Measurements from ENCODE around the gene CSKMT.
"Not testable (repeated sequence)": the region's sequence is repeated elsewhere in the genome, so short reads cannot be mapped to it uniquely, and the experiment has no call there.

Gene CSKMT

DNA sequence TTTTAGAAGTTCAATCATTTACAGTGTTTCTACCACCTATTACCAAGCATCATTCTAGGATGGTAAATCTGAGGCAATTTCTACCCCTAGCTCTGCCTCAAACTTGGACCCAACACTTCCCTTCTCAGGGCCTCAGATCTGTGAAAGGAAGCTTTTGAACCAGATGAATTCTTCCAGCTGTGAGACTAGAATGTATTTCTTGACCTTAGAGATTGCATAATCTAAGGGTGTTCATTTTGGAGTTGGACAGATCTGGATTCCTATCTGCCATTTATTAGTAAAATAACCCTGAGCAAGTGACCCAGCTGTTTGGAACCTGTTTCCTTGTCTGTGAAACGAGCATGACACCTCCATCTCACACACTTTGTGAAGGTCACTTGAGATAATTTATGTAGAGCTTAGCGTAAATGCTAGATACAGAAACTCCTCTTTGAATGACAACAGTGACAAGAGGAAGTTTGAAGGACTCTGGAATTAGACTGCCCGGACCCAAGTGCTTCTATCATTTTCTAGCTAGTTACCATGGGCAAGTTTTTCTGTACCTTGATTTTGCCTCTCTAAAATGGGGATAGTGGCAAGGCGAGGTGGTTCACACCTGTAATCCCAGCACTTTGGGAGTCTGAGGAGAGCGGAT, 8.2 kb upstream of the CSKMT start:
- DNase-seq, result no peak

DNA sequence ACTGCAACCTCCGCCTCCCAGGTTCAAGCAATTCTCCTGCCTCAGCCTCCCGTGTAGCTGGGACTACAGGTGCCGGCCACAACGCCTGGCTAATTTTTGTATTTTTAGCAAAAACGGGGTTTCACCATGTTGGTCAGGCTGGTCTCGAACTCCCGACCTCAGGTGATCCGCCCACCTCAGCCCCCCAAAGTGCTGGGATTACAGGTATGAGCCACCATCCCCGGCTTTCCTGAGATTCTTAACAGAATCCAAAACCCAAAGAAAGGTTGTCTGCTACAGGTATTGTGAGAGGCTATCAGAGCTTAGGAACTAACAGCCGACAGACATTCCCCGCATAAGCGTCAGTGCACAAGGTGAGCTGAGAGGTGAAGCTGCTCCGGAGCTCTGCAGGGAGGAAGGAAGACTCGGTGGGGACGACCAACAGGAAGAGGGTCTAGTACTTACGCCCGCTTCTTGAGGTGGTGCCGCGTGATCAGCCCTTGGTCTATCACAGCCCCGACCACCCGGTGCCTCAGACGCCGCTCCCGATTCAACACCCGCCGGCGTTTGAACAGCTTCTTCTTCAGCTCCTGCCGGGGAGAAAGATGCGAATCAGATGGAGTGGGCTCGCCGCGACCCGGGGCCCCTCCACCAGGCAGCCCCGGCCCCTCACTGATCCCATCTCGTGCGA, 572 bp upstream of the CSKMT start:
- no peak for DNase-seq

DNA sequence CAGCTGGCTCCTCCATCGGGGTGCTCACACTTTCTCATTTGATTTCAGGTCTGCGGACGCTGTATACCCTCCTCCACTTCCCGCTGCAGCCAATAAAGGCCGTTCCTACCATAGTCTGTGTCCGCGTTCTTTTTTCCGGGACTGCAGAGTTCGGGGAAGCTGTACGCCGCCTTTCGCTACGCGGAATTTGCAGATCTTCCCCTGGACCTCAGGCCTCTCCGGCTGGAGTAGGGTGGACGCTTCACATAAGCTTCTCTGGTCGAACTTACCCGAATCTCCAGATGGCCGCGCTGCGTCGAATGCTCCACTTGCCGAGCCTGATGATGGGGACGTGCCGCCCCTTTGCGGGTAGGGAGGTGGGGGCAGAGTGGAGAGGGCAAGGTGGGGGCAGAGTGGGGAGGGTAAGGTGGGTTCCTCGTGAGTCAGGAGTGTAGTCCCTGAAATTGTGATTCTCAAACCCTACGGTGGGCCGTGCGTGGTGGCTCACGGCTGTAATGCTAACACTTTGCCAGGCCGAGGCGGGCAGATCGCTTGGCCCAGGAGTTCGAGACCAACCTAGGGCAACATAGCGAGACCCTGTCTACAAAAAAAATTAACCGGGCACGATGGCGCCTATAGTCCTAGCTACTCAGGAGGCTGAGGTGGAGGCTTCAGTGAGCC, 617 bp downstream of the CSKMT start:
- DNase-seq, result no peak

DNA sequence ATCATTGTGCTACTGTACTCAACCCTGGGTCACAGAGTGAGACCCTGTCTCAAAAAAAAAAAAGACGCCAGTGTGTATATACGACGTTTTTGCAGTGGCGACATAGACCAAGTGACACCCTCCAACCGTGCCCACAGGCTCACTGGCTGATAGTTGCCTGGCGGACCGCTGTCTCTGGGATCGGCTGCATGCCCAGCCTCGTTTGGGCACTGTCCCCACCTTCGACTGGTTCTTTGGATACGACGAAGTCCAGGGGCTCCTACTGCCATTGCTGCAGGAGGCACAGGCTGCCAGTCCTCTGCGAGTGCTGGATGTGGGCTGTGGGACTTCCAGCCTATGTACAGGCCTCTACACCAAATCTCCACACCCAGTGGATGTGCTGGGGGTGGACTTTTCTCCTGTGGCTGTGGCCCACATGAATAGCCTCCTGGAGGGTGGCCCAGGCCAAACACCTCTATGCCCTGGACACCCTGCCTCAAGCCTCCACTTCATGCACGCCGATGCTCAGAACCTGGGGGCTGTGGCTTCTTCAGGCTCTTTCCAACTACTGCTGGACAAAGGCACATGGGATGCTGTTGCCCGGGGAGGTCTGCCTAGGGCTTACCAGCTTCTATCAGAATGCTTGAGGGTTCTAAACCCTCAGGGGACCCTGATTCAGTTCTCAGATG, 1.3 kb downstream of the CSKMT start:
- no peak for DNase-seq

DNA sequence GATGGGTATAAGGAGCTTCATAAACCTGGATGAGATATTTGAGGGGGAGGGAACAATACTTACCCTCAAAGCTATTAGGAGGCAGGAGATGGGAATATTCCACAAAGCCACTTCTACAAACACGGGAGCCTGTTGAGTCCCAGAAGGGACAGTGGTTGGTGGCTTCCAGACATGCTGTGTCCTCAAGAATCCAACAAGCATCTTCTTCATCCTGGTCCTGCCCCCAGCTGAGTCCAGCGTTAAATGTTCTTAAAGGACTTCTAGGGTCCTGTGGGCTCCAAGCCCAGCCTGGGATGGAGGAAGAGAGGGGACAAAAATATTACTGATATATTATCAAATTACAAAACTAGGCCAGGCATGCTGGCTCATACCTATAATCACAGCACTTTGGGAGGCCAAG, 2.3 kb downstream of the CSKMT start:
- no peak for DNase-seq

DNA sequence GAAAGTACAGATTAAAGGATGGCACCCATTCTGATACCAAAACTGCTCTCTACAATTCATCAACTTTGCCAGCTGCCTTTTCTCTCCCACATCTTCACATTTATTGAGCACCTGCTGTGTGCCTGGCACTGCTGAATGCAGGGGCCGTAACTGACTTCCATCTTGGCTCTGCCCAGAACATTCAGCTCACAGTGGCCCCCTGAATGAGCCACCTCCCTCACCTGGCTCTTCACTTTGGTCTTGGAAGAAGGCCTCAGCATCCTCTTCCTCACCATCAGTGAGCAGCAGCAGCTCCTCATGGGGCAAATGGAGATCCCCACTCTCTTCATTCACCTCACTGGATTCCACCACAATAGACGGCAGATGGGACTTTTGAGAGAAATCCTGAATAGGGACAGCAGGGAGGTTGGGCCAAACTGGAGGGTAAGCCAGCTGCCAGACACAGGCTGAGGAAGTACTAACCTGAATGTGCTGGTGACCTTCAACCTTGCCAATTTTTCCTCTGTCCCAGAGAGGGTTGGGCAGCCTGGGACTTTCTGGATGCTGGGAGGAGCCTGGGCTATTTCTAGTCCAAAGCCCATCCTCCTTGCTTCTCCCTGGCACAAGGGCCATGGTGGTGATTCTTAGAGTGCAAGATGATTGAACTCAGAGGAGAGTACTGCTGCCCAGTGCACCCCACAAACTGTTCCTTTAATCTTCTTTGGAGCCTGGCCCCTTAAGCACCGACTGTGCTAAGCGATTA, 4.5 kb downstream of the CSKMT start:
- DNase-seq, result no peak

DNA sequence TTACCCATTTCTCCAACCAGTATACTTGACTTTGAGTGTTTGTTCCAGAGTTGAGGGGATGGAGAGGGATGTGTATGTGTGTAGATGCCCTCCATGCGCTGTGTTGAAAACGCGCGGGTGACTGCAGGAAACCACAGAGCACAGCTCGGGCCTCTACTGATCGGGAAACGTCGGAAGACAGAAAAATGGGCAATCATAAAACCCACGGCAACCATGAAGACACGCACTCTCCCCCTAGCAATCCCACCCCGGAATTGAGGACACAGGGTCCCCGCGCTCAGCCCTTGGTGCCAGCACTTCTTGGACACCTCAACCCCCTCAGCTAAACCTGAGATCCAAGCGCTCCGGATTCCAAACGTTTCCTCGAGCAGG, 6.1 kb downstream of the CSKMT start:
- DNase-seq, result no peak

DNA sequence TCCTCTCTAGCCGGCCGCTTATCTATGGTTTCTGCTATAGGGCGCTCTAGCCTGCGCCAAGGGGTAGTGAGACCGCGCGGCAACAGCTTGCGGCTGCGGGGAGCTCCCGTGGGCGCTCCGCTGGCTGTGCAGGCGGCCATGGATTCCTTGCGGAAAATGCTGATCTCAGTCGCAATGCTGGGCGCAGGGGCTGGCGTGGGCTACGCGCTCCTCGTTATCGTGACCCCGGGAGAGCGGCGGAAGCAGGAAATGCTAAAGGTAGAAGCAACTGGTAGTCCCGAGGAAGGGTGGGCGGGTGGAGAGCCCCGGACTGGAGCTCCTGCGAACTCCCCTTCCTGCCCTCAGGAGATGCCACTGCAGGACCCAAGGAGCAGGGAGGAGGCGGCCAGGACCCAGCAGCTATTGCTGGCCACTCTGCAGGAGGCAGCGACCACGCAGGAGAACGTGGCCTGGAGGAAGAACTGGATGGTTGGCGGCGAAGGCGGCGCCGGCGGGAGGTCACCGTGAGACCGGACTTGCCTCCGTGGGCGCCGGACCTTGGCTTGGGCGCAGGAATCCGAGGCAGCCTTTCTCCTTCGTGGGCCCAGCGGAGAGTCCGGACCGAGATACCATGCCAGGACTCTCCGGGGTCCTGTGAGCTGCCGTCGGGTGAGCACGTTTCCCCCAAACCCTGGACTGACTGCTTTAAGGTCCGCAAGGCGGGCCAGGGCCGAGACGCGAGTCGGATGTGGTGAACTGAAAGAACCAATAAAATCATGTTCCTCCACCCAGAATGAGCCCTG, 6.7 kb downstream of the CSKMT start, which contains the start of the genes LBHD1 and UQCC3:
LBHD1 (minus strand) TSS at position 660 of the 782 bp plus-strand sequence. CDS start 2,236 bp downstream, outside the sequence.
UQCC3 (plus strand) TSS at position 66 of the 782 bp plus-strand sequence; CDS start at position 139, 73 bp downstream.
- DNase-seq, result peak; percentile 91

DNA sequence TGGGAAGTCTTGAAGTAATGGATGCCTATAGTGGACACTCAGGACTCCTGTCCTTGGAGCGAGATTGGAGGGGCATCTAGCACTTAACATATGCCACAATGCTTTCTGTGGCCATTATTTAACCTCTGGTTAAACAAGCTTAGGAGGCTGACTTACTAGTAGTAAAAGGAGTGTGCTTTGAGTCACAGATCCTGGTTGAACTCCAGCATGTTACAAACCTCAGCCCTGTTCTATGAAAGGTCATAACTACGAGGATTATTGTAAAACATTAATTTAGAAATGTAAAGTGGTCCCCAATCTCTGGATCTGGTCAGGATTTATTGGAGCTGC, 8.0 kb downstream of the CSKMT start:
- DNase-seq, result no peak

DNA sequence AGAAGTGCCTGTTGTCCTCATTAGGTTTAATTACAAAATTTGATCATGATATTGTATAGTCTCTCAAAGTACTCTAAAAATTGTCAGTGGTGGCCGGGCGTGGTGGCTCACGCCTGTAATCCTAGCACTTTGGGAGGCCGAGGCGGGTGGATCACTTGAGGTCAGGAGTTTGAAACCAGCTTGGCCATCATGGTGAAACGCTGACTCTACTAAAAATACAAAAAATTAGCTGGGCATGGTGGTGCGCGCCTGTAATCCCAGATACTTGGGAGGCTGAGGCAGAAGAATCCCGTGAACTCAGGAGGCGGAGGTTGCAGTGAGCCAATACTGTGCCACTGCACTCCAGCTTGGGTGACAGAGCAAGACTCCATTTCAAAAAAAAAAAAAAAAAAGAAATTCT, 10.3 kb downstream of the CSKMT start:
- DNase-seq, result not testable (repeated sequence)

DNA sequence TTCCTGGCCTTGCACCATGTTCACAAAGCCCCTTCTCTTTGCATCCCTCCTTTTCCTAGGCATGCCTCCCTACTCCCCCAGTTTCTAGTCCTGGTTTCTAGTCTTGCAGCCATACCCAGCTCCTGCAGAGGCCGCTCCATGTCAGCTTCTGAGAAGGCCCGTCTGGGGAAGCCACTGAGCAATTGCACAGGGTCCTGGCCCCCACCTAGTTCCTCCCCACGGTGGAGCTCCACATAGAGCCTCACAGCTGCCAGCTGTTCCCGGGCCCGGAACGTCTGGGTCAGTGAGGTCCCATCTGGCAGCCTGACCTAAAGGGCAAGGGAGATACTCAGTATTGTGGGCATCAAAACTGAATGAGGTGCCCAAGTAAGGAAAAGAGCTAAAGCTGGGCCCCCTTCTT, 11.6 kb downstream of the CSKMT start:
- no peak for DNase-seq

DNA sequence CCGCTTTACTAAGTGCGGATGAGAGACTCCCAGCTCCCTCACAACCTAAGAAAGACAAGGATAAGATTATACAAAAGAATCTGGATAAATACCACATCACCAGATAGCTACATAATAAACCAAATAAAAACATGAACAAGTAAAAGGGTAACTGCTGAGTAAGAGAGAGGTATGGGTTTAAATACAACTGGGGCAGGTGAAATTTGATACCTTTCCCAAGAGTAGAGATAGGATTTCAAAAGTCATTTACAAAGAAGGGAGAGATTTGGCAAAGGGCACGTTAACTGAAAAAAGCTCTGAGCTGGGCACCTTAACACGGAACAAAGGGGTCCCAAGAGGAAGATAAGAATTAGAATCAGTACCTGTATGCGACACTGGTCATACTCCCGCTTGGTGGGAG, 12.0 kb downstream of the CSKMT start:
- no peak for DNase-seq

DNA sequence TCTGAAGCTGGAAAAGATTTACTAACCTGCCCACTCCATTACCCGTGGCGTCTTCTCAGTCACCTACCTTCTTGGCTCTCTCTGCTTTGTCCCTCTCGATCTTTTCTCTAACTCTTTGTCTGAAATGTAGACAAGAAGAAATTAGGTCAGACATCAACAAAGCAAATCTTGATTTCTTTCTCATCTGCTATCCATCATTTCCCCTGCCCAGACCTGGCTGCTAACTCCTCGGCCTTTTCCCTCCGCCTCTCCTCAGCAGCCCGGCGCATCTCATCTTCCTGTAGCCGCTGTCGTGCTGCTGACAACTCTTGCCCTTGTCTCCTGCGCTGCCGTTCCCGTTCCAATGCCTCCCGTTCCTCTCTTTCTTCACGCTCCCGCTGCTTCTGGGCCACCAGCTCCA, 12.6 kb downstream of the CSKMT start:
- no peak for DNase-seq

DNA sequence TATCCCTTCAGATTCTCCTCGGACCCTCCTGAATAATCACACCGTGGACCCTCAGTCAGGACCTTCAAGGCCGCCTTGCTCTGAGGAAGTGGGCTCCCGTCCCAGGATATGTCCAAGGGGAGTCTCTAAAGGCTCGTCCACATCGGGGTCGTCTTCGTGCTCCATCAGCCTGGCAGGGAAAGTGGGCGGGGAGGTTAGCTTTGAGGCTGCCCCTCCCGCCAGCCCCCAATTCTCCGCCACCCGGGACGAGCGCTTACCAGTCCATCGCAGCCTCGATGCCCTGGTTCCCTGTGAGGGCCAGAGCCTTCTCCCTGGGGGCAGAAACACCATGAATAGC, 13.3 kb downstream of the CSKMT start:
- no peak for DNase-seq

DNA sequence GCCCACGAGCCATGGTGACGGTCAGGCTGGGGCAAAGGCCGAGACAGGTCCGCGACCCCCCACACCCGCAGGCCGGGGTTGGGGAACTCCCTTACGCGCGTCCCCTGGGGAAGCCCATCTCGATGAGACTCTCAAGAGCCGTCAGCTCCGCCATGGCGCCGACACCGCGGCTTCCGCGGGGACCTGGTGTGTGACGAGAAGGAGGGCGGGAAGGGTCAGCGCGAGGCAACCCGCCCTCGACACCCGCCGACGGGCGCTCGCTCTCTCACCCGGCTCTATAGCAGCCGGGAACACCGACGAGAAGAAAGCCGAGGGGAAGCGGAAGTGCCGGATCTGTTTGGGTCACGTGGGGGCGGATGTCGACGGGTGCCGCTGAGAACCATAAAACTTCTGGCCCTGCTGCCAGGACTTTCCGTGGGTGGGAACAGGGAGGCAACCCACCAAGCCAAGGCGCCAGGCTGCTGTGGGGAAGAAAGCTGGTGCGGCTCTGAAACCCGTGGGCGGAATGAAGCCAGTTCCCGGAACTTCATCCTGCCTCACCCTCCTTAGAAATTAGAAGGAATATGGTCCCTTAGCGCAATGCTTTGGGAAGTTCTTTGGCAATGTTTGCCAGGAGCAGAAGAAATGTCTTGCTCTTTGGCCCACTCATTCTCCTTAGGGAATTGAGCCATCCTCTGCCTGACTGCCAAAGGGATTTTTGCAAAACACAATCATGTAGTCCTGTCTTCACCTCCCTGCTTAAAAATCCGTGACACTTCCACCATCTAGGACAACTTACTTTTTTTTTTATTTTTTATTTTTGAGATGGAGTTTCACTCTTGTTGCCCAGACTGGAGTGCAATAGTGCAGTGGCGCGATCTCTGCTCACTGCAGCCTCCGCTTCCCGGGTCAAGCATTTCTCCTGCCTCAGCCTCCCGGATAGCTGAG, 13.9 kb downstream of the CSKMT start, which contains the start of gene UBXN1:
UBXN1 (minus strand) TSS at position 304 of the 927 bp plus-strand sequence; CDS start at position 154, 150 bp downstream.
- DNase-seq, result peak; percentile 47

DNA sequence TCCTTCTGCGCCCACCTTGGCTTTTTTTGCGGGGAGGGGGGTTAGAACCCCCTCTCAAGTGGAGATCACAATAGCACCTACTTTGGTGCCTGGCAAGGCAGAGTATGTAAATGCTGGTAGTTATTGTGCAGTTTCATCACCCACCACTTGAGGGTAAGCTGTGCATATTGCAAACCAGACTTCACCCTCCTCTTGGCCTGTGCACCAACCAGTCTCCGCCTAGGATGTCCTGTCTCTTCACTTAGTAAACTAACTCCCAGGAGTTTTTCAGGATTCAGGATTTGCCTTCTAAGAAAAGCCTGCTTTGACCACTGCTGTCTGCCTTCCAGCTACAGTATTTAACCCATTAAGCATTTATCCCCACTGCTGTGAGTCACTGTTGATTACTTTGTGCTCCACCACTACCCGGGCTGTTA, 15.7 kb downstream of the CSKMT start:
- no peak for DNase-seq

DNA sequence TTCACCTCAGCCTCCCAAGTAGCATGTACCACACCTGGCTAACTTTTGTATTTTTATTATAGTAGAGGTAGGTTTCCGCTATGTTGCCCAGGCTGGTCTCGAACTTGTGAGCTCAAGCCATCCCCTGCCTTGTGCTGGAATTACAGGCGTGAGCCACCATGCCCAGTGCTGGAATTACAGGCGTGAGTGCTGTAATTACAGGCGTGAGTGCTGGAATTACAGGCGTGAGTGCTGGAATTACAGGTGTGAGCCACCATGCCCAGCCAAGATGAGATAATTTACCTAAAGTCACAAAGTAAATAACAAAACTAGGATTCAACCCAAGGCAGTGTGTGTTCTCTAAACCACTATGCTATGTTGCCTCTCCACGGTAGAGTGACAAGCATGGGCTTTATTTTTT, 17.4 kb downstream of the CSKMT start:
- no peak for DNase-seq

DNA sequence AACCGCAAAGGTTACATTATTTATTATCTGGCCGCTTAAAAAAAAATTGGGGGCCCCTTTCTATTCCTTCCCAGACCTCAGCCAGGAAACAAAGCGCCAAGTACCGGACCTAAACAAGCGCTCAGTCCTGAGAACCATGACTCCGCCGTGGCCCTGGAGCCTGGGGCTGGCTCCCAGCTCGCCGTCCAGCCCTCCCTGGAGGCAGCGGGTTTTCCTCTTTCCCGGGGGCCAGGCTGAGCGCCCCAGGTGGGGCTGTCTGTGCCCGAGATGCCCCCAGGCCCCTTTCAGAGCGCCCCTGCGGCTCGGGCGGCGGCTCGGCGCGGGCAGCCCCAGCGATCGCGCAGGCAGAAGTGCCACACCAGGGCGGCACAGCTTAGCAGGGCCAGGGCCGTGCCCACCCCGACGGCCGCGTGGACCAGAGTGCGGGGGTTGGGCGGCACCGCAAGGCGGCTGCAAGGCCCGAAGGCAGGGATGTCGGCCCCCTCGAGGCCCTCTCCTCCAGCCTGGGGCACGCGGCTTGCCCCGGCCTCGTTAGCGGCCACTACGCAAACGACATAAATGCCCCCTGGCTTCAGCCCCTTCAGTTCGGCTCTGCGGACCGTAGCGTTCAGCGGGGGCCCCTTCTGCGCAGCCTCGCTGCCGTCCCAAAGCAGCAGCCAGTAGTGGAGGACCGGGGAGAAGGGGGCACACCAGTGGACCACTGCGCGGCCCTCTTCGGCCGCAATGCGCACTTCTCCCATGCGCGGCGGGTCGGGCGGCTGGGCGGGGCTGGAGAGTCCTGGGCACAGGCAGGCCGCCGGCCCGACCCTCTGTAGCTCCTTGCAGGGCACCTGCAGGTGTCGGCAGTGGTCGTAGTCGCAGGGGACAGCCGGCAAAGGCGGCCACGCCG, 22.6 kb downstream of the CSKMT start:
- no peak for DNase-seq

DNA sequence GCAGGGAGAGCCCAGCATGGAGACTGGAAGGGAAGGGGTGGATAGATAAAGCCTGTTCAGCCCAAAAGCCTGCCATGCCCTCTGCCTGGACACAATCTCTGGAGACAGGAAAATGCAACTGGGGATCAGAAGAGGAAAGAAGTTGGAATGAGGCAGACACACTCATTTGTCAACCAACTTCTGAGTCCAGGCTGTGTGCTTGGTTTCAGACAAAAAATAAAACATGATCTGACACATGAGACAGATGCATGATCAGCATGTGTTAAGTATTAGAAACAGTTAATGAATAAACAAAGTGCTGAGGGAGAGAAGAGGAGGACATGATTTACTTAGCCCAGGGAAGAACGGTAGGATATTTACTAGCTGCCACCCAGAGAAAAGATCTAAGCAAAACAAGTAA, 23.4 kb downstream of the CSKMT start:
- no peak for DNase-seq

All from SIG-M5 (cell line).